H1 (cell line): Measurements from ENCODE around the gene MRTFB. TPM values are rescaled to one million over a fixed set of nuclear protein-coding genes. Genes with fewer than 3 reads are reported as not detected.

Experiments used
- ATF2 ChIP-seq: IDR thresholded peaks from 2 replicates; pipeline ENCODE4 v1.6.1; 2012; ENCODE audit warnings: low read length, inconsistent platforms
- BCL11A ChIP-seq, 2 experiments: IDR thresholded peaks; one replicate each; pipeline ENCODE4 v1.6.1; 2011; ENCODE audit warnings: low read depth in 2 of 2, low read length in 2 of 2, mild to moderate bottlenecking in 2 of 2
- CHD2 ChIP-seq: IDR thresholded peaks from 2 replicates; pipeline ENCODE4 v1.6.1; 2012; ENCODE audit warnings: low read length, improper control_type of control experiment
- CTCF ChIP-seq, 3 experiments: IDR thresholded peaks; 1 replicate in 2 of 3; 2 replicates in 1 of 3; pipeline versions ENCODE4 v1.5.1 to v1.6.1; 2011; ENCODE audit warnings: low read length in 3 of 3, mild to moderate bottlenecking in 3 of 3, inconsistent platforms in 2 of 3, low read depth in 1 of 3, moderate library complexity in 1 of 3; ENCODE audit not compliant: insufficient read depth in 1 of 3; ENCODE audit errors: control extremely low read depth in 1 of 3
- NRF1 ChIP-seq: IDR thresholded peaks from 2 replicates; pipeline ENCODE4 v1.6.1; 2011; ENCODE audit warnings: mild to moderate bottlenecking, low read depth, low read length, improper control_type of control experiment
- polyA plus RNA-seq, 7 experiments: library from polyadenylated mRNA; depleted of rRNA in 3 of 7; stranded (reverse) in 5 of 7; unstranded in 2 of 7; fragments of >200 nt in 5 of 7; fragments of 200-250 nt in 2 of 7; gene quantifications; 1 replicate in 5 of 7; 2 replicates in 1 of 7; 4 replicates in 1 of 7; pipeline versions ENCODE4 v1.2.1 to v1.2.3, GENCODE V29; 2011 to 2013; ENCODE audit warnings: missing spikeins in 2 of 7, mixed read lengths in 2 of 7
- total RNA-seq: library from RNA; stranded (reverse); fragmentation: NEBNext Ultra II Directional; extraction: Animal tissue kit (Norgen Biotek cat#: 25700); gene quantifications from 2 replicates; pipeline ENCODE4 v1.2.1, GENCODE V29; 2021

The MRTFB gene
- total and polyA plus RNA-seq, 2 of the 8 experiments (the other 6 are each of a cell fraction or from before 2014, with no cell fraction given), result 13.5 to 34.9 TPM

- TF ChIP-seq CTCF (IDR thresholded peaks at IDR 0.05; ENCODE audit: control extremely low read depth in 1 of 3, insufficient read depth in 1 of 3, low read depth in 1 of 3, low read length in 3 of 3) (no peak), CHD2 (no peak), ATF2 (no peak), BCL11A (IDR thresholded peaks at IDR 0.05; ENCODE audit: low read depth in 2 of 2, low read length in 2 of 2) (no peak), NRF1 (no peak)
Observed at GRCh38 chr16:14051103-14051729, 19.9 kb upstream of the MRTFB start (continued).
